ENCODE results near the gene TOB1.

GRCh38 chr17:50913120-50913519, 47.0 kb upstream of the TOB1 start:
- no peak for TF ChIP-seq POLR2A (IDR thresholded peaks at IDR 0.05; ENCODE audit: low read length)
- TF ChIP-seq GATA1 (IDR thresholded peaks at IDR 0.05; ENCODE audit: low read depth, low read length), result no peak
